Epidermal melanocyte (primary cell): ENCODE measurements around the gene GALNT4.

Source experiments
- DNase-seq: peaks from one replicate; pipeline ENCODE4 v3.0.0; 2011; ENCODE audit warnings: low spot score; ENCODE audit not compliant: insufficient read length

The GALNT4 gene

DNA sequence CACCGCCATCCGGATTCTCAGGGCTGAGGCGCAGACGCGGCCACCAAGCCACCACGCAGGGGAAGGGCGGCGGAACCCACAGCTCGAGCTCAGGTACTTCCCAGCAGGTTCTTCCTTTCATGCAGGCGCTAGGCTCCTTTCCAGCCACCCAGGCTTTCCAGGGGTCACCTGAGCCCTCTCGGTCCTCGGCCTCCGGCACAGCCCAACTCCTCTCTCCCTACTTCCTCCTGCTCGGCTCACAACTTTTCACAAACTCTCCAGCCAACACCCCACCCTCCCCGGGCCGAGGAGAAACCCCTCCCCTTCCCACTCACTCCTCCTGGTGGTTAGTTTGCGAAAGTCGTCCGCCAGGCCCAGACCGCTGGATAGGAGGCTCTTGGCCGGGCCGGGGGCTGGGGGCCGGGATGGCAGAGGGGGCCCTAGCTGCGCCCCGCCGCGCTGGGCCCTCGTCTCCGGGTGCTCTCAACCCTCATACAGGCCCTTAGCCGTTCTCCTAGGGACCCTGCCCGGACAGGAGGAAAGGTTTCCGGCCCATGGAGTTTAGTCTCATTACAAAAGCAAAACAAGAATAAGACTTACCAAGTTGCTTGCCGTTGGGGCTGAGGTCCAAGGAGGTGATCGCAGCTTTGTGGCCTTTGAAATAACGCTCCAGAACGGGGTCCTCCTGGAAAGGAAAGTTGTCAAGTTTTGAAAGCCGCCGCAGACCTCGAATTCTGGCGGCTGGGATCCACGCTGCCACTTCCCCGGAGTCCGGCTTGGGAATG, at the start of gene GALNT4:
Gene GALNT4, minus strand, starts transcription at position 256 of the 764 bp plus-strand sequence. Its CDS starts 247 bp downstream, at position 9.
- peak; percentile 92 for DNase-seq

DNA sequence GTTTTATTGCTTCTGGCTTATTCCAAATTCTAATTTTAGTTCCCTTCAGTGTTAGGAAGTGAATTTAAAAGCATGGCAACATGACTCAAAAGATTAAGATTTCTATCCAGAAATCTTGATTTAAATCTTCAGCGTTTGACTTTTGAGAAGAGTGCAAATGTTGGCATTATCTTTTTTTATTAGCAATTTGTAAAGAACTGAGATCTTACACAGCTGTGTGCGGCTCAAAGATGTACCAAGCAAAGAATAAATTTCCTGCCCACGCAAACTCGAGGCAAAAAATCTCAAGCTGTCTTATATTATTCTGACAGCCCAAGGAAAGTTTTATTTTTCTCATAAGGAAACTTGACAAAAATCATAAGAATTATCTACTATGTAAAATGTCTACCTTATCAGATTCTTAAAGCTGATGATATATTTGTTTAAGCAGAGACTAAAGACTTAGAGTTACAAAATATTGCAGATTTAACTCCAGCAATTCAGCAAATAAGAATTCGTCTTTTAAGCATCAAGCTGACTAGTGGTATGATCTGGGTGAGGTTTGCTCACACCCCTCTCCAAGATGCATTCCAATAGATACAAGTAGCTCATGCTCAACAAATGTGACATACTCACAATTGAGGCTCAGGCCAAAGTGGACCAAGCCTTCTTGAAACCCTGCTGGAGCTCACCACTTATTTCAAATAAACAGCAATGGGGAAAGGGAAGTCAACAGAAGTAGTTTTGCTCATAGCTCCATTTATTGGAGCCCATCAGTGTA, 48.6 kb upstream of the GALNT4 start:
- no peak for DNase-seq

DNA sequence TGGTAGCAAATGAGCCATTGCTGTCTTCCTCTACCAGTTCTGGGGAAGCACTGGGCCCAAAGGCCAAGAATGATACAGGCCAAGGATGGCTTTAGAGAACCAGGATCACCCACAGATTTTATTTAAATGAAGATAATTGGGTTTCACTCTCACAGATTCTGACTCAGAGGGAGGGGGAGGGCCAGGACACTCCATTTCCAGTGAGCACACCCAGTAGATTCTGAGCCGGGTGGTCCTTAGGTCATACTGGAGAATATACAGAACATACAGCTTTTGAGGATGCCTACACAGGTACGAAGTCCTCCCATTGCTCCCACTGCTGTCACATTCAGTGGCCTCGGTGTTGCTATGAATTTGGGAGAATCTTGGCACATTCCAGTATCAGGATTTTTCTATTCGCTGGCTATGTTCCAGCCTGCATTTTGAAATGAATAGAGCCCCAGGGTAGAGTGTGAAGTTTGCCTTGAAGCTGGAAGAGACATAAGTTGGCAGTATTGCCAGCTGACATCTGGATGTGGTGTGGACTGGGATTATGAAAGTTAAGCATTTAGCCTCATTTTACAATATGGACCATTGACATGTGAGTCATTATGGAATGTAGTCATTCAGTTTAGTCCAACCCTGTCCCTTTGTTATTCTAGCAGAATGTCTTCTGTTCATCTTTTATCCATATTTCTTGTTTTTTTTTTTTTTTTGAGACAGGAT, 47.0 kb upstream of the GALNT4 start:
- DNase-seq: no peak

DNA sequence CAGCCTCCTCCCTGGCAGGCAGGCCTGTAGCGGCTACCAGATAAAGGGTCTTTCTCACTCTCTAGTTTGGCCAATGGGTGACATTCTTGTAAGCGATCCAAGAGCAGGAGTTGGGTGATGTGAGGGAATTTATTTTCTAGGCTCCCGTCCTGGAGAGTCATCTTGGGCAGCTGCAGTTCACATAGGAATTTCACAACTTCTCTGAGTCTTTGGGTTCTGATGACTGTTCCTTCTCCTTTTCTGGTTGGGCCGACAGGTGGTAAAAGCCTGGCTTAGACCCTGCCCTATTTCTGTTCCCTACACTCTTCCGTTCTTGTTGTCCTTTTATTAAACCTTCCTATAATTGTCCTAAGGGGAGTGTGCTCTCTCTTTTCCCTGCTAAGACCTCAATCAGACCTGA, 43.9 kb upstream of the GALNT4 start:
- DNase-seq: no peak

DNA sequence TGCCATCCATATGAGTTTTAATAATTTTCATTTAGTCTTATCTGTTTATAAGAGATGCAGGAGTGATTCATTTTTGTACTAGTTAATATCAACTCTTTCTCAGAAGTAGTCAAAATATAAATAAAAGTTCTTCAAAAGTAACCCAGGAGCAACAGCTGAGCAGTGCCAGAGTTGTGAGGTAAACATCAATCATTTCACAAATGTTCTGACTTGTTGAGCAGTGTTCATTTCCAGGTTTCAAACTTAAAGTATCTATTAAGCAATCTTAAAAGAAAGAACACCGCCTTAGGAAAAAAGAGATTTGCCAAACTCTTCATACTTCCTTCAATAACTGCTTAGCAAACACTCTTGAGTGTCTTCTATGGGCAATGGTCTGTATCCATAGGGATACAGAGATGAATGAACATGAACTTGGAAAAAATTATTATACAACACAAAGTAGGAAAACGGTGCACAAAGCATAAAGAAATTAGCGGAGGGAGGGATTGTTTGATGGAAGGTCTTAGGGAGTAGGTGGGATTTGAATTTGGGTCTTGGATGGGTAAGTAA, 43.2 kb upstream of the GALNT4 start:
- no peak for DNase-seq

DNA sequence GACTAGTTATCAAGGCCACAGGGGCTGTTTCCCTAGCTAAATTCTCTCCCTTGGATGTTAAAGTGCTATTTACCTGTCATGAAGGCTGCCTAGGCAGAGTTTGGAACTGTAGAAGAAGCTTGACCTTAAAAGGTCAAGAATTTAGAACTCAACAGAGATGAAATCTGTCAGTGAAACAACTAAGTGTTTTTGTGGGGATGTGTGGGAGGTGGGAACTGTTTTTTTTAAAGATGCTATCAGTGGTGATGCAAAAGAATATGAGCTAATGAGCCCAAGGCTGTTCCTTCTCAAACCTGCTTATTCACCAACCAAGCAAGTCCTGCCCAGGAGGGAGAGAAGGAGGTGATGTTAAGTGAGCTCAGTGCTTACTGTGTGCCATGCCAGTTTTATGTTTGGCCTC, 42.0 kb upstream of the GALNT4 start:
- DNase-seq: no peak

DNA sequence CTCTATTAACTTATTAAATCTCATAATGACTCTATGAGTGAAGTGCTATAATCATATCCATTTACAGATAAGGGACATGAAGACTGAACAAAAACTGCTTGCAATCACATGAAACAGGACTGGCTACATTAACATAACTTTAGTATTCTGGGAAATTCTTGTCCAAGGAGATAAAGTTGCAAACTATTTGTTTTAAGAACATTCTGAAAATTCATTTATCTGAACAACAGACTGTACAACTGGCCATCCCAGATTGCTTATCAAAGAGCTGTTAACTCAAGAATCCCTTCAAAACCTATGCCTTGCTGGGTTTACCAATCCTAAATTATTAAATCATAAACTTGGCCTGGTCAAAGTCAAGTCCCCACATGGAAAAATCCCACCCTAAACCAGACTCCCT, 40.4 kb upstream of the GALNT4 start:
- no peak for DNase-seq

DNA sequence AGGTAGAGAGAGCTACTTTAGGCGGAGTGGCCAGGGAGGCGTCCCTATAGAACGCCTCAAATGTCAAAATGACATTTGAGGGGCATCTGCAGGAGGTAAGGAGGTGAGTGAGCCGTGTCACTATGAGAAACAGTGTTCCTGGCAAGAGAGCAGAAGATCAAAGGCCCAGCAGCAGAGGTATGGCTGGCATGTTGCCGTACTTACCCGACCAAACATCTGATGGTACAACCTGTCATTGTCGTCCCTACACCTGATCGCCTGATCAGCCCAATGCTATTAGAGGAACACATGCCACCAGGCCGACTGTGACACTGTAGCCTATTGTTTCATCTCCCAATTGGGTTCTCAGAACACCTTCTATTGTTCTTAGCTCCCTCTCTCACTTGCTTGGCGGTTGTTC, 35.2 kb upstream of the GALNT4 start:
- no peak for DNase-seq

DNA sequence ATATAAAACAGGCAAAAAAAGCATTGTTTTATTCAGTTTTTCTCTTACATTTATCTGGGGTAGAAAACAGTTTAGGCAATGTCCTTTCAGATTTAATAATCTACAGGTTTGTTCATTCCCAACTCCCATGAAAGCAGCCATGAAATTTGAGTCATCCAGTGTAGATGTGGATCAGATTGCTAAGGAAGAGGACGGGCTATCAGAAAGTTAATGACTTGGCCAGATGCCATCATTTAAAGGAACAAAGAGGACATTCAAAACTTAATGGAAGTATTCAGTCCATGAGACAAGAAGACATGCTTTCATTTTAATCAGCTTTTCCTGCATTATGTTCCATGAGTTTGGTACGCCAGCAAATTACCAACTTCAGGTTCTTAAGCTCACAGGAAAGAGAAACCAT, 32.4 kb upstream of the GALNT4 start:
- peak; percentile 32 for DNase-seq

DNA sequence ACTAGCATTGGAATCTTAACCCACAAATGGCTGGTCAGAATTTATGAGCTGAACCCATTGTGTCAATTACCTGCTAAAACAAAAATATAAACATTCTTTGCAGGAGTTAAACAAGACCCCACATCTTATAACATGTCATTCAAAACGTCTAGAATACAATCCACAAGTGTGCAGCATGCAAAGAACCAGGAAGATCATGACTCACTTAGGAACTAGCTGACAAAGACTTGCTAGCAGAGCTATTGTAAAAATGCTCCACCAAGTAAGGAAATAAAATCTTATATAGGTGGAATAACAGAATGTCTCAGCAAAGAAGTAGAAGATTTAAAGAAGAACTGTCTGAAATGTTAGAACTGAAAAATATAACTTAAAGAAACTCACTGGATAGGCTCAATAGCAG, 27.8 kb upstream of the GALNT4 start:
- no peak for DNase-seq

DNA sequence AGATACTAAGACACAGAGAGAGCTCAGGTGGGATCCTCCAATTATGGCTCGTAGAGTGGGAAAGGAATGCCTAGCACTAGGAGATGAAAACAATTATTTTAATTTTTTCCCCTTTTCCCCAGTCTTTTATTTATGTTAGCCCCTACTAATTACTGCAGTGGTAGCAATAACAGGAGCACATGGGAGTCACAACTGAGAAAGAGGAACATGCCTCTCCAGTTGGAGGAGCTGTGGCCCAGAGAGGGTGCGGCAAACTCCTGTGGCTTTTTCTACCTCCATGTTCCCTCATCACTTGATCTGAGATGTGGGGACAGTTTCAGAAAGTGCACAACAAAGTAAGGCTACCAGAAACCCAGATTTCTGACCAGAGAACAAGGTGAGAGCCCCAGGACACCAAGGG, 27.2 kb upstream of the GALNT4 start:
- no peak for DNase-seq

DNA sequence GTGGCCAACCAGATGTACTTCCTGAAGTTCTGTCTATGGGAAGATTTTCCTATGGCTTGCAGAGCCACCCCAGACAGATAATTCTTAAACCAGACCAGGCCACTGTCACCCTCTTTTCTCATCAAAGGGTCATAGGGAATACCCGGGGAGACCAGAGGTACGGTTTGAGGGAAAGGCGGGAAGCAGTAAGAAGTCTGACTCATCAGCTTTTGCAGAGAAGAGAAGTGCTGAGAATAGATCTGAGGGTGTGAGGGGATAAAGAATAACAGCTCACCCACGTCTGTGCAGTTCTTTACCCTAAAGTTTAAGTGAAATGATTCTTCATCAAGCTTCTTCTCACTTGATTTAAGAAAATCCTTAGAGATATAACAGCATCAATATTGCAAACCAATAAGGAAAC, 22.5 kb upstream of the GALNT4 start:
- DNase-seq: no peak

DNA sequence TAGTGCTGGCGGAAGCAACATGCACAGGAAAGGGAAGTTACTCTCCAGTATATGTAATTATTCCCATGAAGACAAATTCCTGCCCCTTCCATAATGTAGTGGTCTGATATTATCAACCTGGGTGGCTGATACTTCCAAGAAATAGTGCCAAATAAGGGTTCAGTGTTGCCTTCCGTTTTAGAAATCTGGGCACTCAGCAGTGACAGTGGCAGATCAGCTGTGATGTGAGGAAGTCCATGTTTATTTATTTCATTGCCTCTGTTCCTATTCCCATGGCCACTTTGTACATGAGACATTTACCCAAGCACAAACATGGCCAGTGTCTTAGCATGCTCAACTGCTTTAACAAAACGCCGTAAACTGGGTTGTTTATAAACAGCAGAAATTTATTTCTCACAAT, 21.6 kb upstream of the GALNT4 start:
- DNase-seq: no peak

DNA sequence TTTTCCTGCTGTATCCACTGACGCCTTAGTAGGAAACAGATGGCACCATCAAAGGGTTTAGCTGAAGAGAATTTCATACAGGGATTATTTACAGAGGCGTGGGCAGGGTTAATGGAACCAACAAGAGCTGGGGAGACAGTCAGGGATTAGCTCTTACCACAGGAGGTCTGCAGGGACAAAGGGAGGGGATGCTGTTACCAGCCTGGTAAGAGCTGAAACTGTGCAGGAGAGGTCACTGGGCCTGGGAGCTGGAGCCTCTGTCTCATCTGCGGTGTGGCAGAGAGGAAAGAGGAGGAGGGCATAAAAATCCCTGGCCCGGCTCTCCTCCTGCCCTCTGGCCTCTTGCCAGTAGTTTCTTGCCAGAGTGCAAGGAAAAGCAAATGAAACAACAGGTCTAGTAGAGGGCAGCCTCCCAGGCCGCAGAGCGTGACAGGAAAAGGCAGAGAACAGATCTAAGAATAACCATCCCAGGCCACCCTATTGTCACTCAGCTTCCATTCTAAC, 20.1 kb upstream of the GALNT4 start:
- DNase-seq: no peak

DNA sequence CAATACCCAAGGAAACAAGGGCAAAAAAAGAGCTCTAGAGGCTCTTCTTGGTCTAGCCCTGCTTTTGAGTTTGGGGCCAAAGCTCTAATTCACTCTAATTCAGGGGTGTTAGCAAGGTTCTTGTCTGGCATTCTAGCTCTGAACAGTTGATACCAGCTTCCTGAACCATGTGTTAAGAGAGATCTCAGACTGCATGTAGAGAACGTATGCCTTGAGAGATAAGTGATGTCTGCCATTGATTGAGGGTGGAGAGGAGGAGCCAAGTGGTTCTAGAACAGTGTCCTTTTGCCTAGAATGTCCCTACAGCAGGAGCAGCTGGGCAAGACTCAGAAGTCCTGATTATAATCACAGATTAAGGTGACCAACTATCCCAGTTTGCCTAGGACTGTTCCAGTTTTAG, 19.4 kb upstream of the GALNT4 start:
- no peak for DNase-seq

DNA sequence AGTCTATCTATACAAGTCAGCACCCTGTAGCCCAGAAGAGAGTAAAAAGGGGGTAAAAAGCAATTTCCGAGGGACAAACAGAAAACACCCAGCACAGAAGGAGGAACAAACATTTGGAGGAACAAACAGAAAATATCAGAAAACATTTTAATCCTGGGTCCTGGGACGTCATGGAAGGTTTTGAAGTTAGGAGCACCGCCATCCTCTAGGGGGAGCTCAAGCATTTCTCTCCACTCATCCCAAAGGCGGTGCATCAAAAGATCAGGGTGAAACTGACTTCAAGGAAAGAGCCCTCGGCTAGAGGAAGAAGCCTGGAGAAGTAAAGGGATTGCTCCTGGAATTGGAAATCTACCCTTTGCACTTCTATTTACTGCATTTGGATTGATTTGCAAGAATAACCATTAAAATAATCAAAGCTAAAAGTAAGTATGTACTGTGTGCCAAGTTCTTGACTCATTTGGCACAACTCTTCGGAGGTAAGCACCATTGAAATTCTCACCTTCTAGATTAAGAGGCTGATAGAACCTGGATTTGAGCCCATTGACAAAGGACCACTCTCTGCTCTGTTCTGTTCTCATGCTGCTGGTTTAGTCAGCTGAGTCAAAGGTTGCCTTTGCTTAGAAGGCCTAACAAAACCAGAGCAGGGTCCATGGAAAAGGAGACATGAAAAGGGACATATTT, 18.5 kb upstream of the GALNT4 start:
- peak; percentile 53 for DNase-seq

DNA sequence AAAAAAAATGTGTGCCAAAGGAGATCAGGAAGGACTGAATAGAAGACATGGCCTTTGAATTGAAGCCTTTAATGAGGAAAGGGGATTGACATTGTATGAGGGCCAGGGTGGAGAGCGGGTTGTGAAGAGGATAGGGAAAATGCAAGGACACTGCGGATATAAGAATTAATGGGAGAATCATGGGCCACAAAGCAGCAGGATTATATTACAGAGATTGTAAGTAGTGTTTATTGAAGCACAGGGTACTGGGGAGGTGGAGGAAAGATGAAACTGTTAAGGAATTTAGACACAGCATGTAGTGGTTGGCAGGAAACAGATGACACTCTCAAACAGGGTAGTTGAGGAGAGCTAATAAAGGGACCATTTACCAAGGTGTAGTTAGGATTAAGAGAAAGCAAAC, 17.6 kb upstream of the GALNT4 start:
- no peak for DNase-seq

DNA sequence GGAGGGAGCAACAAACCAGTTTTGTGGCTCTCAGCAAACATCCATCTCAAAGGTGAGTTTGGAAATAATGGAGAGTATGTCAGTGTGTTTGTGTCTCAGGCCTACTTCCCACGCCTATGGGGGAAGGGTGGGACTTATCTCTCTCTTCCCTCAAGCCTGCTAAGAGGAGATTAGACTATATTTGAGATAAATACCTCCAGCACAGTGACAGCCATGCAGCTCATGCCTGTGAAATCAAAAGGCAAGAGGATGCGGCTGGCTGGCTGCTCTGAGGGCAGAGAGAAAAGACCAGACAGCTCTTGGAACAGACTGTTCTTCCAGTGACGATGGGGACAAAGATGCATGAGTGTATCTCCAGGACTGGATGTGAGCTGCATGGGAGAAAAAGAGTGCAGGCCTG, 16.0 kb upstream of the GALNT4 start:
- no peak for DNase-seq

DNA sequence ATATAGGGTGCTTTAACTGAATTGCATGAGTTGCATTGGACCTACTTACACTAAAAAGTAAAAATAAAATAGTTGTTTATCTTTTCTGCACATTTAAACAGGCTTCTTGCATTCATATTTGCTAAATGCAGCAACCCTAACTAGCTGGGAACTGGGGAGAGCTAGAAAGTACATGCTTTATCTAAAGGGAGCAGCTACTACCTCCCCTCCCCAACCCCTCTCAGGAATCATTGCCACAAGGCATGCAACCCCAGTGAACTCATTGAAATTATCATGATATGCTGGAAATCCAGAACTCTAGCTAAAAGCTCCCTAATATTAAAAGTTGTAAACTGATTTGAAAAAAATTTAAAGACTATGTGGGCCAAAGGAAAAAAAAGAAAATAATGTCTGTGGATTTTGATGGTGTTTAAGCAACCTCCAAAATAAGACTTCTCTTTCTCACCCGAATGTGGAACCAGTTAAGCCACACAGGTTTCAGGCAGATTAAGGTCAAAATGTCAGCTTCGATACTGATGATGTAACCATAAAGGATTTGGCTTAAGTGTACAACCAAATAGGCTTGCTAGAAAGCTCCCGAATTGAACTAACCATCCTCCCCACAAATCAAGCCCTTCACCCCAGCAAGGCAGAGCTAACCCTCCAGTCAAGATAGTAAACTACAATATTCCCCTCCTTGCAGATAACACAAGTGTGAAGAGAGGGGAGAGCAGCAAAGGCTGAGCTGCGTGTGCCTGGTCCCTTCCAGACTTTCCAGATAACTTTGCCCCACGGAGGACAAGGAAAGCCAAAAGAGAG, 15.0 kb upstream of the GALNT4 start:
- no peak for DNase-seq

DNA sequence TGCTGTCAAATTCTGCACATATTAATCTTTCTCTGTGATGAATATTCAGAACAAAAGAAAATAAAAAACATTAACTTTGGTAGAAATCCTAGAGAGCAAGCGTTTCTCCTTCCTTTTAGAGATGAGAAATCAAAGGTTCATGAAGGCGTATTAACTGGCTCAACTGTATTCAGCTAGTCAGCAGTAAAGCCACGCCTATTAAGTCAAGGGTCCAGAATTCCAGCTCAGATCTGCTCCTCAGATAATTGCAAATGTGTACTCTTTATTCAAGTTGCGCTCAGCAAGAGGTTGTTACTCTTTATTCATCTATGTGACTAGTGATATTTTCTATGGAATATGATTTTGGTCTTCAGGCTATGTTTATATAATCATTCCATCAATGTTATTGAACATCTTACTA, 14.3 kb upstream of the GALNT4 start:
- DNase-seq: no peak
